Vagina (tissue), 2 donors: ENCODE measurements around the gene OIT3.

Experiments used
- CTCF ChIP-seq, 3 experiments: fragments of 450-650 bp in 2 of 3; fragments of 200-600 bp in 1 of 3; sonication (generic) in 1 of 3; IDR thresholded peaks; one replicate each; pipeline ENCODE4 v1.5.1; 2017 to 2019; ENCODE audit warnings: antibody characterized with exemption in 3 of 3, mild to moderate bottlenecking in 2 of 3, moderate library complexity in 2 of 3
- POLR2A ChIP-seq, 2 donors: fragments of 450-650 bp; IDR thresholded peaks; one replicate each; pipeline ENCODE4 v1.6.1; 2017; ENCODE audit warnings: antibody characterized with exemption in 2 of 2, mild to moderate bottlenecking in 2 of 2, moderate library complexity in 2 of 2

GRCh38 chr10:72893136-72893798, at the start of gene OIT3:
- no peak for TF ChIP-seq POLR2A (IDR thresholded peaks at IDR 0.05)
- no peak for TF ChIP-seq CTCF (IDR thresholded peaks at IDR 0.05)
